NCI-H526 treated with DMSO at 0.1 percent for 48 hours (cell line): ENCODE results near the gene ESPNL.
"Not testable (repeated sequence)": the region's sequence is repeated elsewhere in the genome, so short reads cannot be mapped to it uniquely, and the experiment has no call there.

Experiments
- DNase-seq: peaks from one replicate; lab custom pipeline; 2025; lab: John Stamatoyannopoulos, UW

ESPNL gene, protein sequence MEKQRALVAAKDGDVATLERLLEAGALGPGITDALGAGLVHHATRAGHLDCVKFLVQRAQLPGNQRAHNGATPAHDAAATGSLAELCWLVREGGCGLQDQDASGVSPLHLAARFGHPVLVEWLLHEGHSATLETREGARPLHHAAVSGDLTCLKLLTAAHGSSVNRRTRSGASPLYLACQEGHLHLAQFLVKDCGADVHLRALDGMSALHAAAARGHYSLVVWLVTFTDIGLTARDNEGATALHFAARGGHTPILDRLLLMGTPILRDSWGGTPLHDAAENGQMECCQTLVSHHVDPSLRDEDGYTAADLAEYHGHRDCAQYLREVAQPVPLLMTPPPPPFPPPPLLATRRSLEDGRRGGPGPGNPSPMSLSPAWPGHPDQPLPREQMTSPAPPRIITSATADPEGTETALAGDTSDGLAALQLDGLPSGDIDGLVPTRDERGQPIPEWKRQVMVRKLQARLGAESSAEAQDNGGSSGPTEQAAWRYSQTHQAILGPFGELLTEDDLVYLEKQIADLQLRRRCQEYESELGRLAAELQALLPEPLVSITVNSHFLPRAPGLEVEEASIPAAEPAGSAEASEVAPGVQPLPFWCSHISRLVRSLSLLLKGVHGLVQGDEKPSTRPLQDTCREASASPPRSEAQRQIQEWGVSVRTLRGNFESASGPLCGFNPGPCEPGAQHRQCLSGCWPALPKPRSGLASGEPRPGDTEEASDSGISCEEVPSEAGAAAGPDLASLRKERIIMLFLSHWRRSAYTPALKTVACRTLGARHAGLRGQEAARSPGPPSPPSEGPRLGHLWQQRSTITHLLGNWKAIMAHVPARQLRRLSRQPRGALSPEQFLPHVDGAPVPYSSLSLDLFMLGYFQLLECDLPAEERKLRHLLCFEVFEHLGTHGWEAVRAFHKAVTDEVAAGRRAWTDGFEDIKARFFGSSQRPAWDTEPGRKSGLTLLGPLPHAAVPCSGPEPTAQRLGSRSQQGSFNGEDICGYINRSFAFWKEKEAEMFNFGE

DNA sequence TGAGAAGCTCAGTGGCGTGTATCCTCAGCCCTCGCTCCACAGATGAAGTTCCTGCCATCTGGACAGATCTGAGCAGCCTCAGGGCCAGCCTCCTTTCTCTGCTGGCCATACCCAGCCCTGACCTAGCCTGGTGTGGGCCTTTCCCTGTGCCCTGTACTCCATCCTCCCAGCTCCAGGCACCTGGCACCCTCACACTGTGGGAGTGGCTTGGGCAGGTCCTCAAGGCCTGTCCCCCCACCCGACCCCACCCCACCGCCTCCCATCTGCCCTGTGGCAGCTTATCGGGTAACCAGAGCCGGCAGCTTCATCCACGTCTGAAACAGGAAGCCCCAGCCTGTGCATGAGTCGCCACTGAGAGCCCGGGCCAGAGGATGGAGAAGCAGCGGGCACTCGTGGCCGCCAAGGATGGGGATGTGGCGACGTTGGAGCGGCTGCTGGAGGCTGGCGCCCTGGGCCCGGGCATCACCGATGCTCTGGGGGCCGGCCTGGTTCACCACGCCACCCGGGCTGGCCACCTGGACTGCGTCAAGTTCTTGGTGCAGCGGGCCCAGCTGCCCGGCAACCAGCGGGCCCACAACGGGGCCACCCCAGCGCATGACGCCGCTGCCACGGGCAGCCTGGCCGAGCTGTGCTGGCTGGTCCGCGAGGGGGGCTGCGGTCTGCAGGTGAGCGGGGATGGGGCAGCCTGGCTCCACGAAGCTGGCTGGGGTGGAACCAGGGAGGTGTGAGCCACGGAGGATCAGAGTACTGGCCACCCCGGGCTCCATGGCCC, at the start of gene ESPNL:
Gene ESPNL (plus strand): TSS at position 292 of the 772 bp plus-strand sequence. CDS start 80 bp downstream, at position 372.
- DNase-seq: no peak

DNA sequence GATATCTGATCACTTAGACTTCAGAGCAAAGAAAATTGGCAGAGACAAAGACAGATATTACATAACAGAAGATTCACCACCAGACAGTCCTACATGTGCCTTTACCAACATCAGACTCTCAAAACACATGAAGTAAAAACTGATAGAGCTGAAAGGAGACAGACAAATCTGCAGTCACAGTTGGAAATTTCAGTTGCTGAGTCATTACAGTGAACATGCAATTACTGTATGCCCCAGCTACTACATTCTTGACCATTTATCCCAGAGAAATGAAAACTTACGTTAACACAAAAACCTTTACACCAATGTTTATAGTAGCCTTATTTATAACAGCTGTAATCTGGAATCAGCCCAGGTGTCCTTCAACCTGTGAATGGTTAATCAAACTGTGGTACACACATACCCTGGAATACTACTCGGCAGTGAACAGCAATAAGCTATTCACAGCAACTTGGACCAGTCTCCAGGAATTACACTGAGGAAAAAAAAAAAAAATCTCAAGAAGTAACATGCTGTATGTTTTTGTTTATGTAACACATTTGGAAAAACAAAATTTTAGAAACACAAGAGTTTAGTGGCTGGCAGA, 46.9 kb upstream of the ESPNL start:
- no peak for DNase-seq

DNA sequence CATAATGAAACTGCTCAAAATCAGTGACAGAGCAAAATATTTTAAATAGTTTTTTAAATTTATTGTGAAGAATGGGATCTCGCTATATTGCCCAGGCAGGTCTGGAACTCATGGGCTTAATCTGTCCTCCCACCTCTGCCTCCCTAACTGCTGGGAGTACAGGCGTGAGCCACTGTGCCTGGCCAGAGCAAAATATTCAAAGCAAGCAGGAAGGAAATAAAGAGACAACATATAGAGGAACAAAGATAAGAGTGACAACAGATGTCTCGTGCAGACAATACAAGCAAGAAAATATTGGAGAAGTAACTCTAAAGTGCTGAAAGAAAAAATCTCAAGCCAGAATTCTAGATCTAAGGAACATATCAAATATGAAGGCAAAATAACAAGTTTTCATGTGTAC, 44.3 kb upstream of the ESPNL start:
- DNase-seq: no peak

DNA sequence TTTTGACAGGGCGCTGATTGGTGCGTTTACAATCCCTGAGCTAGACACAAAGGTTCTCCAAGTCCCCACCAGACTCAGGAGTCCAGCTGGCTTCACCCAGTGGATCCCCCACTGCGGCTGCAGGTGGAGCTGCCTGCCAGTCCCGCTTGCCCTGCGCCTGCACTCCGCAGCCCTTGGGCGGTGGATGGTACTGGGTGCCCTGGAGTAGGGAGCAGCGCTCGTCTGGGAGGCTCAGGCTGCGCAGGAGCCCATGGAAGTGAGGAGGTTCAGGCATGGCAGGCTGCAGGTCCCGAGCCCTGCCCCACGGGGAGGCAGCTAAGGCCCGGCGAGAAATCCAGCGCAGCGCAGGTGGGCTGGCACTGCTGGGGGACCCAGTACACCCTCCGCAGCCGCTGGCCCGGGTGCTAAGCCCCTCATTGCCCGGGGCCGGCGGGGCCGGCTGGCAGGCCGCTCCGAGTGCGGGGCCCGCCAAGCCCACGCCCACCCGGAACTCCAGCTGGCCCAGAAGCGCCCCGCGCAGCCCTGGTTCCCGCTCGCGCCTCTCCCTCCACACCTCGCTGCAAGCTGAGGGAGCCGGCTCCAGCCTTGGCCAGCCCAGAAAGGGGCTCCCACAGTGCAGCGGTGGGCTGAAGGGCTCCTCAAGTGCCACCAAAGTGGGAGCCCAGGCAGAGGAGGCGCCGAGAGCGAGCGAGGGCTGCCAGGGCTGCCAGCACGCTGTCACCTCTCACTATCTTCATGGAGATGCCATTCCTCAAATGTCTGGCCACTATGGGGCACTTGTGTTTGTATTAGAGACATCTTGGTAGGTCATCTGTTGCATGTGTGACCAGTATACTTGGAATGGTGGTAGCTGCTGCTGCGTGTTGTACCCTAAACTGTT, 42.2 kb upstream of the ESPNL start:
- DNase-seq: not testable (repeated sequence)

DNA sequence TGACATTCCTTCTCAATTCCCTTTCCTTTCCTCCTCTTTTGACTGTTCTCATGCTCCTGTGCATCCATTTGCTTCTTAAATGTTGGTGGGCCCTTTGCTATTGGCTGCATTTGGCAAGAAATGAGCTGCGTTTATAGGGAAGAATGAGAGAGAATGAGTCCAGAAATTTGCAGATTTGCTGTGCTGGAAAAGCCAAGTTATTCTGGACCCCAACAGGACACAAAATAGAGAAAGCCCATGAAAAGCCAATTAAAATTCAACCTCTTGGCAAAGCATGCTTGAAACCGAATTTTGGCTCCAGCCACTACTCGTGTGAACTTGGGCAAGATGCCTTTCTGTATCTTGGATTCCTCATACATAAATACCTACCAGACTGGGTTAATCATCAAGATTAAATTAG, 40.6 kb upstream of the ESPNL start:
- no peak for DNase-seq

DNA sequence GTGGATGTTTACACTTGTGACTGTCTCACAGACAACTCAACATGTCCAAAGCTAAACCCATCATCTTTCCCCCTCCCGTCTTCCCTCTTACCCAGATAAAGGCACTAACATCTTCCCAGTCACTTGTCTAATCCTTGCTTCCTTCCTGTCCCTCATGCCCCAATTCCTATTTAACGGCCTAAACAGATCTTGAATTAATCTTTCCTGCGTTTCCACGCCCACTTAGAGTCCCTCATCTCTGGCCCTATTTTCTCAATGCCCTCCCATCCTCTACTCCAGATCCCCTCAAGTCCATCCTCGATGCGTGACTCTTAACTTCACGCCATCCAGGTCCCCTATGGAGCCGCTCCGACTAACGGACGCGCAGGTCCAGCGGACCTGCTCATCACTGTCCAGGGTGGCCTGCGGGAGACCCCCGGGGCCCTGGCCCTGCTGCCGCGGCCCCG, 40.0 kb upstream of the ESPNL start:
- DNase-seq: no peak

DNA sequence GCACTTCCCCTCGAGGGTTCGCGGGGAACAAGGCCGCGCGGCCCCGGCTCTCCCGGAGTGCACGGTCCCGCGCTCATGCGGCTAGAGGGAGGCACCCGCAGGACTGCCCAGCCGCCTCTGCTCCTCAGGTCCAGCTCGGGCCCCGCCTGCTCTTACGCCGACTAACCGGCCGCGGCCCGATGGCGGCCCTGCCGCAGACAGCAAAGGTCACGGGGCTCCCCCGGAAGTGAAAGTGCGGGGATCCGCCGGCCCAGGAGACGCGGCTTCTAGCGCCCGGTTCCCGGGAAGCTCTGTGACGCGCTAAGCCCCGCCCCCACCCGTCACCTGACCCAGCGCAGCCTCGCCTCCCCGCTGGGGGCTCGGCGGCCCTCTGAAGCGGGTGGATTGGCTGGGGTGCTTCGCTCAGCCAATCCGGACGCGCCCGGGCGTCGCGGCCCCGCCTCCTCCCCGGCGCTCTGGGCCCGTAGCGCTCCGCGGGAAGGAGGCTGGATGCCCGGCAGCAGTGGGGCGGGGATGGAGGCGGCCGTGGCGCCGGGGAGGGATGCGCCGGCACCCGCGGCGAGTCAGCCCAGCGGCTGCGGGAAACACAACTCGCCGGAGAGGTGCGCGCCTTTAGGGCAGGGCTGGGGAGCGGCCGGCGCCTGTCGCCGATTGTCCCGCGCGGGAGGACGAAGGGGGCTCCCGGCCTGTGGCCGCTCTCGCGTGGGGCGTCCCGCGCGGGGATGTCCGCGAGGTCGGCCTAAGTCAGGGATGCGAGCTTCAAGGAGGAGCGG, 39.4 kb upstream of the ESPNL start, which contains the start of gene SCLY:
Gene SCLY (plus strand): TSS at position 460 of the 773 bp plus-strand sequence. CDS start 54 bp downstream, at position 514.
- peak; percentile 95 for DNase-seq

DNA sequence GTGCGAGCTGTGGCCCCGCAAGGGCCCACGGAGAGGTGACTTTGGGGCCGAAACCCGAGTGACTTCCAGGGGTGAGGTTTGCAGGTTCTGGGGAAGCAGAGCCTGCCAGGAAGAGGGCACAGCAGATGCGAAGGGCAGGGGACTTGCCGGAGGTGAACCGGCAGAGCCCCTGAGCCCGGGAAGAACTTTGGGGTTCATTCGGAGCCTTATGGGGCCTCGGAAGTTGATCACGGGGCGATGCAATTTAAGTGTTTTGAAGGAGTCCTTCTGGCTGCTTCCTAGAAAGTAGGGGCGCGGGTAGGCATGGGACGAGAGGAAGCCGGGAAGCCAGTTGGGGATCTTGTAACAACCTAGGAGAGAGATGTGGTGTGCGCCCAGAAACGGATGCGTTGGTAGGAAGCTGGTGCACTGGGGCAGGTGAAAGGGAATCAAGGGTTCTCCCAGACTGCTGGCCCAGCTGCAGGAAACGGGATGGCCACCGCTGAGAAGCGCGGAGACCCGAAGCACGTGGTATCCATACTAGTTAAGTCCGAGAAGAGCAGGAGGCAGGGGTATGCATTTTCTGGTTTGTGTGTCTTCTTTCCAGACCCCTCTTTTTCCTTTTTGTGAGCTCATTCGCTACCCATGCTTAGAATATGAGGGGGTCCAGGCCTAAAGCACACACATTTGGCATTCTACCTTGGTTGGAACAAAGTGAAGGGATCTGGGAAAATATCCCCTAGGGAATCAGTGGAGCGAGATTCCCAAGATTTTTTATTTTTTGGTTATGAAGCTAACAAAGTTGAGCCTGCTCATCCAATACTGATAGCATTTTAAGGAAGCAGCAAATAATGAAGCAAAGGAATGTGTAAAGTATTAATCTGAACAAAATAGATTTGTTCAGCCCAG, 38.6 kb upstream of the ESPNL start:
- peak; percentile 58 for DNase-seq

DNA sequence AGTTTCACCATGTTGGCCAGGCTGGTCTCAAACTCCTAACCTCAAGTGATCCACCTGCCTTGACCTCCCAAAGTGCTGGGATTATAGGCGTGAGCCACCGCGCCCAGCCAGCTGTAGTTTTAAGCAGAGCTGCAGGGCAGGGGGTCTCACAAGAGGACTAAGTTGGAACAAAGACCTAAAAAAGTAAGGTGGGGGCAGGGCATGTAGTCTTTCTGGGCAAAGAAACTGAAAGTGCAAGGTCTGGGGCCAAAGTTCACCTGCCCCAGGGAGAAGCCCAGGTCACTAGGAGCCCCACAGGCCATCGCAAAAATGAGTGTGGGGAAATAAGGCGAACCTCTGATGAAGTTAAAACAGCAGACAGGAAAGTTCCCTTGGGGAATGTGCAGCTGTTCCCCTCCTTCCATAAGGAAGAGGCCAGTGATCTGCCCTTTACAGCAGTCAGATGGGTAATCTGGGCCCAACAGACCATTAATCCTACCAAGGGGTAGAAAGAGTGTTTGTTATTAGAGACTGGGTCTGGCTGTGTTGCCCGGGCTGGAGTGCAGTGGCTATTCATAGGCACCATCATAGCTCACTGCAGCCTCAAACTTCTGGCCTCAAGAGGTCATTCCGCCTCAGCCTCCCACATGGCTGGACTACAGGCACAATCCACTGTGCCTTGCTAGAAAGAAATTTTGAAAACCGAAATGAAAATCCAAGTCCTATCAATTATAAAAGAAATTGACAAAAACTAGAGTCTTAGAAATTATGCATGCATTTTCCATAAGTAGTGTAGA, 36.5 kb upstream of the ESPNL start:
- no peak for DNase-seq

DNA sequence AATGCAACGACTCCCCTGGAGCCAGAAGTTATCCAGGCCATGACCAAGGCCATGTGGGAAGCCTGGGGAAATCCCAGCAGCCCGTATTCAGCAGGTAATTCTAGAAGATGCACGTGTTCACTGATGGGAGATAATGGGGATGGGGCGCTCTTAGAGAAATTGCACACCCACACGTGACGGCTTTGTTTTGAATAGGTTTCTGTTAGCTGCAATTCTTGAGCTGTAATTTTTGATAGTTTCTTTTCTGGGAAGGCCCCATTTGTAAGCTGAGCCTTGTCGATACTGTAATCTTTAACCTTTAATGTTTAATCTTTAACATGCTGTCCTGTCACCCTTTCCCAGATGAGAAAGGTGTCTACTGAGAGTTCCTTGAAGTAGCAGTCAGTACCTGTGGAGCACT, 35.8 kb upstream of the ESPNL start:
- no peak for DNase-seq

DNA sequence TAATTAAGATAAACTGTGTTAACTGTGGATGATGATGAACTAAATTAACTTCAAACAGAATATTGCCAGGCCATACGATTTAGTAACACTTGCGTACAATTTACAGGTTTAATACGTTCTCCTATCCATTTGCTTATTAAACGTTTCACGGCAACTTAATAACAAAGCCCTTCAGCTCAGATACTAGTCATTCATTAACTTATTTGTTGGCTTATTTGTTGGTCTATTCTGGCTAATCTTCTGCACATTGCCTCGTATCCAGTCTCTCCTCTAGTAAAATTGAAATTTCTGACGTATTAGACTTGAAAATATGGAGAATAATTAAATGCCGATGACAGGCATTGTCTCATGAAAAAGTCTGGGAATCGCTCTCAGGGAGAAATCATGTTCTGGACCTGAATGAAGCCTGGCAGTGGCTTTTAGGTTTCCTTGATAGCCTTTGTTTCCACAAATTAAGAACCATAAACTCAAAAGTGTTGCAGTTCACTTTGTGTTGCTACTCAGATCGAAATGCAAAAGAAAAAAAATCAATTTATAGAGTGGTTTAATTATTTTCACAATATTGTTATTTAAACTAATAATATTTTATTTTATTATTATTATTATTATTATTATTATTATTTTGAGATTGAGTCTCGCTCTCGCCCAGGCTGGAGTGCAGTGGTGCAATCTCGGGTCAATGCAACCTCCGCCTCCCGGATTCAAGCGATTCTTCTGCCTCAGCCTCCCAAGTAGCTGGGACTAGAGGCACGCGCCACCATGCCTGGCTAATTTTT, 34.9 kb upstream of the ESPNL start:
- DNase-seq: no peak

DNA sequence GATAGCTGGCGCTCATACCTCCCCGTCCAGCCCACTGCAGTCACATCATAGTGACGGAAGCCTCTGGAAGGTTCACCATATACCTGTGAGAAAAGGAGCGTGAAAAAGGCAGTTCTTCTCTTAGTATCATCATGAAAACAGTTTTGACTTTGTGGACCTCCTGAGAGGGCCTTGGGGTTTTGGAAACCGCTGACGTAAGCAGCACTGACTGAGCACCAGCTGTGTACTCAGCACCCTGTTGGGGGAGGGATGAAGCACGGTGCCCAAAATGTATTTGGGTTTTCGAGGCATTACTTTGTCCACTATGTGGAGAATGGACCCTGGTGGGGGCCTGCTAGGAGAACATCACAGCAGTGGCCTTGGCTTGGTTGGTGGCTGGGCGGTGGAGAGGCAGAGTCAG, 33.9 kb upstream of the ESPNL start:
- DNase-seq: no peak

DNA sequence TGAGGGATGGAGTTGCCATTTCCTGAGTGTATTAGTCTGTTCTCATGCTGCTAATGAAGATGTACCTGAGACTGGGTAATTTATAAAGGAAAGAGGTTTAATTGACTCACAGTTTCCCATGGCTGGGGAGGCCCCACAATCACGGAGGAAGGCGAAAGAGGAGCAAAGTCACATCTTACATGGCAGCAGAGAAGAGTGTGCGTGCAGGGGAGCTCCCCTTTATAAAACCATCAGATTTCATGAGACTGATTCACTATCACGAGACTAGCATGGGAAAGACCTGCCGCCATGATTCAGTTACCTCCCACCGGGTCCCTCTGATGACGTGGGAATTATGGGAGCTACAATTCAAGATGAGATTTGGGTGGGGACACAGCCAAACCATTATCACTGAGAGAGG, 33.4 kb upstream of the ESPNL start:
- DNase-seq: not testable (repeated sequence)

DNA sequence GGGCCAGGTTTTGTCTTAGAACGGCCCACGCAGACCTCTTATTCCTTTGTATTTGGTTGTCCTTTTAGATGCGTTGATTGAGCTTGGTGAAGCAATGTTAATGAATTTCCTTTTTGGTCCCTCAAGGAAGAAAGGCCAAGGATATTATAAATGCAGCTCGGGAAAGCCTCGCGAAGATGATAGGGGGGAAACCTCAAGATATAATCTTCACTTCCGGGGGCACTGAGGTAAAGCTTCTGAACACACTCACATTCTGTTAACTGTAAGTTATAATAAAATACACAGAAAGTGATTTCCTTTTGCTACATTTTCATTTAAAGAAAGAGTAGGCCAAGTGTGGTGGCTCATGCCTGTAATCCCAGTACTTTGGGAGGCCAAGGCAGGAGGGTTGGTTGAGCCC, 32.2 kb upstream of the ESPNL start:
- DNase-seq: no peak

DNA sequence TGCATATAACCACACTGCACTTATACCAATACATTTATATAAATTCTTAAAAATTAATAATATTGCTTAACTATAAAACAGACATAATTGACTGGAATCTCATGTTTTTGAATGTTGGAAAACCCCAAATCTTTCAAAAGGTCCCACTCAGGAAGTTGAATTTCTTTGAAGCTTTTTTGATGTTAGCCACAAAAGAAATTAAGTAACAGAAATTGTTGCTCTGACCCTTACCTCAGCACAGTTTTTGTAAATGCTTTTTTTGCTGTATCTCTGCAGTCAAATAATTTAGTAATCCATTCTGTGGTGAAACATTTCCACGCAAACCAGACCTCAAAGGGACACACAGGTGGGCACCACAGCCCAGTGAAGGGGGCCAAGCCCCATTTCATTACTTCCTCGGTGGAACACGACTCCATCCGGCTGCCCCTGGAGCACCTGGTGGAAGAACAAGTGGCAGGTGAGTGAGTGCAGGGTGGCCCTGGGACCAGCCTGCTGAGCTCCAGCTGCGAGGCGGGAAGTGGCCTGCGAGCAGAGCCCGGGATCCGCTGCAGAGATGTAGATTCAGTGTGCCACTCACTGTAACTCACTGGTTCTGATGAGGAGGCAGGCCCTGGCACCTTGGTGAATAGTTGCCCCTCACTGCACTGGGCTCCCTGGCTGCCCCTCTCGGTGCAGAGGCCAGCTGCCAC, 31.0 kb upstream of the ESPNL start:
- DNase-seq: no peak

DNA sequence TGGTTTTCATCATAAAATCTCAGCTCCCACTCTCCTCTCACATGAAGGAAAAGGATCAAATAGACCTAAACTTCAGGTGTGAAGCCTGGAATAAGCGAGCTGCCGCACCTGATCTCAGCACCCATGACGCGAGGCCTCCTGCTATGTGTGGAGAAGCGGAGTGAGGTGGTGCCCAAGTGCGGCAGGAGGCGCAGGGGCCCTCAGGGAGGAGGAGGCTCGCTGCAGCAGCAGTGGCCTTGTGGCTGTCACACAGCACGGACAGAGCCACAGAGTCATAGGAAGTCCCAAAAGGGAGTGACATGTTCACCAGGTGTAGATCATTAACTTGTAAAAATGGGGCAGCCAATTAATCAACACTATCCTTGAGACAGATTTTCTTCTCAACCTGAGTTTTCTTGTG, 30.3 kb upstream of the ESPNL start:
- DNase-seq: no peak
